ENCODE data around the gene AKAP7. TPM values are rescaled to one million over a fixed set of nuclear protein-coding genes. Genes with fewer than 3 reads are reported as not detected.

AKAP7 gene
- total and polyA plus RNA-seq, 12 donors = 1.8 to 15.4 (median 8.7) TPM

- intact Hi-C loops (cut with DNase I) = no loop called here
- Histone ChIP-seq H3K4me3 (no peak overlapping the region), H3K27ac (no peak overlapping the region), H3K4me1 (peaks cover 0 to 8% (median 3%) of the 10 kb centered on the region in 9 donors), H3K36me3 (no peaks in the 10 kb centered on the region), H3K9me3 (peaks cover 0 to 6% (median 0%) of the 10 kb centered on the region in 11 donors), H3K27me3 (no peaks in the 10 kb centered on the region)
- 94 to 99% methylated on average over 4 of the region's 4 CpGs for WGBS, 2 donors
- no peak for TF ChIP-seq CTCF (IDR thresholded peaks at IDR 0.05)
- DNase-seq (no peak), ATAC-seq (no peak)
These were observed 109.7 kb downstream of the AKAP7 start for GRCh38 chr6:131244942-131245341.

DNA sequence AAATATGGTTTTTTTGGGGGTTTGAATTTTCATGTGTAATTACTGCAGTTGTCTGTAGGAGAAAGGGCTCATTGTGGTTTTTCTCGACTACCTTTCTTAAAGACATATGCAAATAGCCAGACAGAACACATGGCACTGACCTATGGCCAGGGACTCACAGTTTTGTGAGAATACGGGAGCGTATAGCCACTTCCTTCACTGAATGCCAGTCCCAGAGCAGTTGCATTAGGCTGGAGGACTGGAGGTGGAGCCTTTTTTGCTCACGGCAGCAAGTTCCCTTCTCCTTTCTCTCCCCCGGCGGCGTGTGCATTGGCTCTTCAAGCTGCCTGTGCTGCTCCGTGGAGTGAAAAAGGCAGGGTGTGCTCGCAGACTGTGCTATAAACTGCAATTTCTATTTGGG lies 114.9 kb downstream of the AKAP7 start:
- no peaks in the 10 kb centered on the region for H3K27me3 ChIP-seq
- no peaks in the 10 kb centered on the region for H3K9me3 ChIP-seq
- WGBS, 2 donors = 5 to 13% methylated on average over 9 of the region's 9 CpGs
- ATAC-seq = peak; percentile 71 to 96 (median 90)
- DNase-seq = peak; percentile 31 to 43
- peaks cover 0 to 27% (median 16%) of the 10 kb centered on the region in 9 donors for H3K4me1 ChIP-seq
- no peaks in the 10 kb centered on the region for H3K36me3 ChIP-seq
- TF ChIP-seq CTCF (IDR thresholded peaks at IDR 0.05) = peak in 1 of 9 donors; percentile 21
- peak overlapping the region in 1 of 10 donors; percentile 28 for H3K27ac ChIP-seq
- intact Hi-C loops (cut with DNase I) = no loop called here
- H3K4me3 ChIP-seq = peak overlapping the region in 9 of 10 donors; percentile 21 to 51 (median 43)

DNA sequence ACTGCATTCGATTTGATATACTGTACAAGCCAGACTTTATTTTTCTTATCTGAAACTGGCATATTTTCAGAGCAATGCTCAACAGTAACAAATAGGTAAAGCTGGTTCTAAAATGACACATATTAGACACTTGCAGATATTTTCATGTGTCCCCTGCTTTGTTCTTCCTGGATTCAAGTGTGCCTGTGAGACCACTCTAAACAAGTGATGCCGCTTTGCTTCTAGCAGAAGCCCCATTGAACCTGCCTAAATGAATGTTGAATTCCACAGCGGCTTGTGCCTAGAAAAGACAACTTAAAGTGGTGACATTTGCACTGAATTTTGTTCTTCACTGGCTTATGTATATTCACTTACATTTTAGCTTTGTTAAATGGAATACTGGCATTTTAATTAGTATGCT lies 115.7 kb downstream of the AKAP7 start:
- Histone ChIP-seq H3K27me3 (no peaks in the 10 kb centered on the region), H3K4me3 (peak overlapping the region in 9 of 10 donors; percentile 21 to 51 (median 43)), H3K27ac (no peak overlapping the region), H3K4me1 (peaks cover 0 to 27% (median 16%) of the 10 kb centered on the region in 9 donors), H3K9me3 (no peaks in the 10 kb centered on the region), H3K36me3 (no peaks in the 10 kb centered on the region)
- TF ChIP-seq CTCF (IDR thresholded peaks at IDR 0.05) = no peak
- peak in 1 of 8 donors; percentile 23 for ATAC-seq
- no peak for DNase-seq
- intact Hi-C loops (cut with DNase I) = no loop called here
- 48% methylated on average over 3 of the region's 3 CpGs for WGBS, 2 donors

- DNase-seq (no peak), ATAC-seq (peak in 2 of 8 donors; percentile 47 to 56)
- Histone ChIP-seq H3K27ac (no peak overlapping the region), H3K4me1 (peaks cover 0 to 27% (median 16%) of the 10 kb centered on the region in 9 donors), H3K27me3 (no peaks in the 10 kb centered on the region), H3K4me3 (peak overlapping the region in 1 of 10 donors; percentile 43), H3K9me3 (no peaks in the 10 kb centered on the region), H3K36me3 (no peaks in the 10 kb centered on the region)
- no peak for TF ChIP-seq CTCF (IDR thresholded peaks at IDR 0.05)
- WGBS, 2 donors = 37 to 45% methylated on average over 3 of the region's 3 CpGs
- intact Hi-C loops (cut with DNase I) = no loop called here
These were observed 116.4 kb downstream of the AKAP7 start for GRCh38 chr6:131251590-131252199.
